ENCODE data around the gene NPAS2.

The NPAS2 gene

GRCh38 chr2:101025561-101025960 is 205.6 kb downstream of the NPAS2 start:
- no peak for DNase-seq

GRCh38 chr2:101026253-101026701 is 206.3 kb downstream of the NPAS2 start:
- no peak for DNase-seq

- no peak for DNase-seq
Observed at GRCh38 chr2:101026923-101027469, 207.1 kb downstream of the NPAS2 start.

DNA sequence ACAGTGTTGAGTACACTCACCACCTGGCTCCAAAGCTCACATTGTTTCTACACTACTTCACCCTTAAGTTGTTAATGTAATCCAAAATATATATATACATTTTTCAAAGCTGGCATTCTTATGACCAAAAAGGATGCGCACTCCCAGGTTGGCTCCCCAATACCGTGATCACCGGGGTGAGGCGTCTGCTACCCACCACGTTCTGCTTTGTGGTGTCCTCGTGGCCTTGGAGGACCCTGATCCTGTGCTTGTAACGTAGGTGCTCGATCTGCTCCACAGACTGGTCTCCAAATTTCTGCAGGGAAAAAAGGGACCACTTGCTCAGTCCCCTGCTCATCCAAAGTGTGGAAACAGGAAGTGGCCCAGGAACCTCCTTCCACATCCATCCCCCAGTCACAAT is 207.9 kb downstream of the NPAS2 start:
- no peak for DNase-seq

- no peak for DNase-seq
Observed at GRCh38 chr2:101030866-101031554, 211.1 kb downstream of the NPAS2 start.

GRCh38 chr2:101032084-101032776 is 212.3 kb downstream of the NPAS2 start:
- no peak for DNase-seq

GRCh38 chr2:101036562-101036961 is 216.6 kb downstream of the NPAS2 start:
- DNase-seq: no peak

DNA sequence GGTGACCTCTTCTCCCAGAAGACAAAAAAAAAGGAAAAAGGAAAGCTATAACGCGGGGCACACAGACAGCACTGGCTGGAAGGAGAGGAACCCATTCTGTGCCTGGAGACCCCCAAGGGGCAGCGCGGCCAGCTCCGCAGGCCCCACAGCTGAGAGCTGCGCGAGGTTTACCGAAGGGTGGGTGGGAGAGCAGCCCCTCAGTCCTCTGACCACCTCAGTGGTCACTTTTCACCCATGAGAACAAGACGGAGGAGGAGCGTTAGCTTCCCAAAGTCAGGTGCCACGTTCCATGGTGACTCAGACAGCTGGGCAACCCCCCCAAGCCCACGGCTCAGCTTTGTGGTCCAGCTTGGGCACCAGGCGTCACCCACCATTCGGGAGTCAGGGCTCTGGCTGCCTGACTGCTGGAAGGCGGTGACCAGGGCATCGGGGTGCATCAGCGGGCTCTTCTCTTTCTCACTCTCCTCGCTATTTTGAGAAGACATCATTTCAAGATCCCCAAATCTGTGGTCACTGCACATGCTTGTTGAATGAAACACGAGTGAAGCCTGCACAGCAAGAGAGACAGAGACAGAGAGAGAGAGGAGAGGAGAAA is 217.3 kb downstream of the NPAS2 start:
- no peak for DNase-seq

GRCh38 chr2:101038455-101039255 is 218.7 kb downstream of the NPAS2 start:
- no peak for DNase-seq

DNA sequence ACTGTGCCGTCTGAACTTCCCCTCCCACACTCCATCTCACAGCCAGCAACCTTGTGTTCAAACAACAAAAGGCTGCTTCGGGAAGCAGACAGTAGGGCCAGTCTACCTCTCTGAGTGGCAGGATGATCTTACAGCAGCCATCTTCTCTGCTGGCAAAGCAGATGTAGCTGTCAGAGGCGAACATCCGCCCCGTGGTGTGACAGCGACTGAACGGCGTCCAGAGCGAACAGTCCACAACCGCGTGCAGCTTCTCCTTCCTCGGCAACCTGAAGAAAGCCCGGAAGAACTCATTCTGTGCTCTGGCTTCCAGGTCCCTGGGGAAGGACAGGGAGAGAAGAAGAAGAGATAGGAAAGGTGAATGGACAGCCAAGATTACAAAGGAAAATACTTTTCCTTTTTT is 220.1 kb downstream of the NPAS2 start:
- DNase-seq: no peak

DNA sequence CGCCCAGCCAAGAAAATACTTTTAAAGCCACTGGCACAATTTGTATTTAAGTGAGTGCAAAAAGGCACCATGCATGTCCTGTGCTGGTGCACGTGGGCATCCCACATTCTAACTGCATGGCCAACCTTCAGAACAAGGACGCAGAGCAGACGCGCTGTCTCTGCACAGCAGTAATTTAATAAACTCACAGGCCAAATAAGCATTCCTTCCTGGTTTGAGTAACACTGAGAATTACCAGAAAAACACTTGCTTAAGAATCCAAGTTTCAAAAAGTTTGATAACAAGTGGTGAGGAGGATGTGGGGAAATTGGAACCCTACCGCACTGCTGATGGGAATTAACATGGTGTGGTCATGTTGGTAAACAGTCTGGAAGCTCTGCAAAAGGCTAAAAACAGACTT is 220.8 kb downstream of the NPAS2 start:
- no peak for DNase-seq

DNA sequence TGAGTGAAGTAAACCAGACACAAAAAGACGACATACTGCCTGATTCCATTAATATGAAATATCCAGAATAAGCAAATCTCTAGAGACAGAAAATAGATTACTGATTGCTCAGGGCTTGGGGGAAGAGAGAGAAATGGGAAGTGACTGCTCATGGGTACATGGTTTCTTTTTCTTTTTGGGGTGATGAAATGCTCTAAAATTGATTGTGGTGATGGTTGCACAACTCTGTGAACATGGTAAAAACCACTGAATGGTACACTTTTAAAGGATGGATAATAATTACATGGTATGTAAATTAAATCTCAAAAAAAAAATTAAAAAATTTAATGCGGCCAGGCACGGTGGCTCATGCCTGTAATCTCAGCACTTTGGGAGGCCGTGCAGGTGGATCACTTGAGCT is 221.5 kb downstream of the NPAS2 start:
- DNase-seq: no peak

DNA sequence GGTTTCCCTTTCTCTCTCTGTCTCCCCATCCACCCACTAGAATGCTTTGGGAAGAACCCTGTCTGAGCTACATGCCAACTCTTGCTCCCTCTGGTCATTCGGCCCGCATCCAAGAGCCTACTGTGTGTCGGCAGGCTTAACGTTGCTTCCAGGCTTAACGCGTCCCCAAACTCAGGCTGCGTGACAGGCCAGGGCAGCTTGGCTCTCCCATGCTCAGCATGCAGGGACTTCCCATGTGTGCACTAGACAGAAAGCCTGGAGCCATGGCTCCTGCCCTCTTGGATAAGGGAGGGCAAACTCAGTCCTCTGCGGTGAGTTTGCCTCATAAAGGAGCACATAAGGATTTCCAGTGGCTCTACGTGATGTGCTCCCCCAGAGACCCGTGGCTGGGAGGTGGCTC is 225.4 kb downstream of the NPAS2 start:
- no peak for DNase-seq

Measured in NCI-H748 treated with DMSO at 0.1 percent for 48 hours (cell line).